Panc1 (cell line): ENCODE data around the gene LENG8. TPM values are rescaled to one million over a fixed set of nuclear protein-coding genes. Genes with fewer than 3 reads are reported as not detected.

Experiments used
- ATAC-seq: fragments of 200-7000 bp; cut with Tn5 transposase; 2 replicates; pipeline ENCODE4 v1.9.1; 2020; ENCODE audit warnings: mild to moderate bottlenecking, moderate library complexity
- BruUV-seq: library from RNA; stranded (reverse); fragments of 400-500 nt; replicated peaks from 2 replicates; lab custom pipeline; 2021; lab: Mats Ljungman, UMichigan
- CTCF ChIA-PET: fragments of 300-600 bp; sonication (Branson Sonifier 250); formaldehyde crosslinking; loops from one replicate; lab custom pipeline; 2022; ENCODE audit warnings: antibody characterized with exemption; lab: Charles Lee
- POLR2A ChIA-PET: fragments of 300-600 bp; sonication (Branson Sonifier 250); formaldehyde crosslinking; loops from one replicate; lab custom pipeline; 2022; ENCODE audit warnings: antibody characterized with exemption; lab: Charles Lee
- DNase-seq: peaks from one replicate; pipeline ENCODE4 v3.0.0-alpha.2; 2010; ENCODE audit warnings: low read depth, low spot score
- H3K27ac ChIP-seq: 2 replicates; pipeline ENCODE4 v1.5.1; 2011; ENCODE audit warnings: mild to moderate bottlenecking, low read length, inconsistent platforms
- H3K27me3 ChIP-seq: fragments of 200-500 bp; sonication (Bioruptor generic); 2 replicates; pipeline ENCODE4 v1.6.0; 2014; ENCODE audit warnings: low read length, inconsistent platforms; ENCODE audit not compliant: control insufficient read depth, insufficient read depth
- H3K36me3 ChIP-seq: fragments of 200-500 bp; sonication (Bioruptor generic); 2 replicates; pipeline ENCODE4 v1.5.1; 2014; ENCODE audit warnings: inconsistent platforms, mild to moderate bottlenecking, low read length, moderate library complexity; ENCODE audit not compliant: control insufficient read depth, insufficient read depth
- H3K4me1 ChIP-seq: 2 replicates; pipeline ENCODE4 v1.5.1; 2011; ENCODE audit warnings: inconsistent platforms, mild to moderate bottlenecking, low read length, moderate library complexity; ENCODE audit not compliant: control insufficient read depth, insufficient read depth
- H3K4me3 ChIP-seq, 2 experiments: 2 replicates each; pipeline ENCODE4 v1.5.1; 2011 to 2012; ENCODE audit warnings: low read depth in 2 of 2, low read length in 2 of 2, mild to moderate bottlenecking in 2 of 2, inconsistent platforms in 1 of 2, moderate library complexity in 1 of 2
- H3K9me3 ChIP-seq: fragments of 200-500 bp; sonication (Bioruptor generic); 2 replicates; pipeline ENCODE4 v1.5.1; 2014; ENCODE audit warnings: low read depth, mild to moderate bottlenecking, inconsistent platforms, low read length, moderate library complexity; ENCODE audit not compliant: control insufficient read depth, insufficient read depth
- POLR2AphosphoS5 ChIP-seq: IDR thresholded peaks from 2 replicates; pipeline ENCODE4 v1.6.1; 2012; ENCODE audit warnings: mild to moderate bottlenecking, low read depth, low read length, moderate library complexity
- REST ChIP-seq, 2 experiments: IDR thresholded peaks; 2 replicates each; pipeline ENCODE4 v1.6.1; 2011 to 2012; ENCODE audit warnings: low read depth in 2 of 2, control low read depth in 1 of 2, low read length in 1 of 2, mild to moderate bottlenecking in 1 of 2, moderate library complexity in 1 of 2; ENCODE audit not compliant: insufficient read depth in 1 of 2
- SIN3A ChIP-seq: IDR thresholded peaks from 2 replicates; pipeline ENCODE4 v1.6.1; 2012; ENCODE audit warnings: low read depth, mild to moderate bottlenecking, low read length, moderate library complexity, borderline replicate concordance; ENCODE audit not compliant: insufficient read depth
- TCF7L2 ChIP-seq: IDR thresholded peaks from 2 replicates; pipeline ENCODE4 v1.6.1; 2011; ENCODE audit warnings: mild to moderate bottlenecking, low read depth, low read length, inconsistent platforms
- in situ Hi-C: cut with HindIII; loops from 2 replicates; pipeline ENCODE4 v1.10.0; 2016; ENCODE audit warnings: low sequenced_read_pairs, low pct_unique_long_range_greater_than_20kb
- intact Hi-C: fragments of 100-400 bp; cut with micrococcal nuclease; formaldehyde crosslinking; loops from one replicate; pipeline ENCODE4 v1.10.0; 2022; ENCODE audit not compliant: unreplicated experiment
- total RNA-seq: library from RNA; stranded (reverse); gene quantifications from one replicate; pipeline ENCODE4 v1.2.1, GENCODE V29; 2021; ENCODE audit not compliant: unreplicated experiment
- TF ChIP-seq, protein P1 (sequence below): fragments of 450-650 bp; IDR thresholded peaks from 2 replicates; pipeline ENCODE4 v1.5.1; 2017; ENCODE audit warnings: mild to moderate bottlenecking

LENG8 gene
- total RNA-seq, 1 experiment from 2014 or later, result 268 TPM

- Histone ChIP-seq H3K27ac (no peak overlapping the region), H3K36me3 (no peaks in the 10 kb centered on the region), H3K4me1 (no peaks in the 10 kb centered on the region), H3K27me3 (peaks cover 19% of the 10 kb centered on the region; the same call in 1 of the 2 replicates), H3K4me3 (no peak overlapping the region), H3K9me3 (no peaks in the 10 kb centered on the region)
- ATAC-seq (no peak), DNase-seq (no peak)
- no TSS peak for BruUV-seq
- in situ Hi-C loops (no loop called here), intact Hi-C loops (loop anchor here (10.0 kb wide), 1 partner anchor 65 kb away; no protein-coding TSS in a partner anchor)
- TF ChIP-seq, protein P1, sequence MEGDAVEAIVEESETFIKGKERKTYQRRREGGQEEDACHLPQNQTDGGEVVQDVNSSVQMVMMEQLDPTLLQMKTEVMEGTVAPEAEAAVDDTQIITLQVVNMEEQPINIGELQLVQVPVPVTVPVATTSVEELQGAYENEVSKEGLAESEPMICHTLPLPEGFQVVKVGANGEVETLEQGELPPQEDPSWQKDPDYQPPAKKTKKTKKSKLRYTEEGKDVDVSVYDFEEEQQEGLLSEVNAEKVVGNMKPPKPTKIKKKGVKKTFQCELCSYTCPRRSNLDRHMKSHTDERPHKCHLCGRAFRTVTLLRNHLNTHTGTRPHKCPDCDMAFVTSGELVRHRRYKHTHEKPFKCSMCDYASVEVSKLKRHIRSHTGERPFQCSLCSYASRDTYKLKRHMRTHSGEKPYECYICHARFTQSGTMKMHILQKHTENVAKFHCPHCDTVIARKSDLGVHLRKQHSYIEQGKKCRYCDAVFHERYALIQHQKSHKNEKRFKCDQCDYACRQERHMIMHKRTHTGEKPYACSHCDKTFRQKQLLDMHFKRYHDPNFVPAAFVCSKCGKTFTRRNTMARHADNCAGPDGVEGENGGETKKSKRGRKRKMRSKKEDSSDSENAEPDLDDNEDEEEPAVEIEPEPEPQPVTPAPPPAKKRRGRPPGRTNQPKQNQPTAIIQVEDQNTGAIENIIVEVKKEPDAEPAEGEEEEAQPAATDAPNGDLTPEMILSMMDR, result no peak
- TF ChIP-seq TCF7L2 (no peak), POLR2AphosphoS5 (no peak)
- POLR2A ChIA-PET, result no interaction called here
- CTCF ChIA-PET, result no interaction called here
Measured at GRCh38 chr19:54489341-54489740, 40.3 kb downstream of the LENG8 start.

GRCh38 chr19:54489766-54490165 is 40.8 kb downstream of the LENG8 start:
- H3K4me3 ChIP-seq, result no peak overlapping the region
- CTCF ChIA-PET, result no interaction called here
- no peaks in the 10 kb centered on the region for H3K4me1 ChIP-seq
- no TSS peak for BruUV-seq
- H3K9me3 ChIP-seq, result no peaks in the 10 kb centered on the region
- no peaks in the 10 kb centered on the region for H3K36me3 ChIP-seq
- H3K27me3 ChIP-seq, result peaks cover 19% of the 10 kb centered on the region; the same call in 1 of the 2 replicates
- intact Hi-C loops (loop anchor here (10.0 kb wide), 1 partner anchor 65 kb away; no protein-coding TSS in a partner anchor), in situ Hi-C loops (no loop called here)
- POLR2A ChIA-PET, result no interaction called here
- TF ChIP-seq TCF7L2 (no peak), REST (IDR thresholded peaks at IDR 0.05; ENCODE audit: insufficient read depth in 1 of 2, low read depth in 2 of 2, low read length in 1 of 2) (no peak), POLR2AphosphoS5 (no peak), SIN3A (no peak)
- TF ChIP-seq, protein P1, result no peak
- ATAC-seq, result no peak
- no peak overlapping the region for H3K27ac ChIP-seq
- DNase-seq, result no peak
